ENCODE results near the gene NDUFAF8. TPM values are rescaled to one million over a fixed set of nuclear protein-coding genes. Genes with fewer than 3 reads are reported as not detected.
"Not testable (repeated sequence)": the region's sequence is repeated elsewhere in the genome, so short reads cannot be mapped to it uniquely, and the experiment has no call there.

The NDUFAF8 gene
- total RNA-seq, 4 donors from 2014 or later = 28.7 to 56.7 (median 37.5) TPM

- TF ChIP-seq CTCF (IDR thresholded peaks at IDR 0.05) = no peak
- peak; percentile 96 for DNase-seq (ENCODE audit: low spot score)
- ATAC-seq (ENCODE audit: low FRiP score) = peak; percentile 98
Measured at GRCh38 chr17:81222906-81223761, 16.0 kb upstream of the NDUFAF8 start, which contains the start of gene CEP131. Gene CEP131, minus strand, starts transcription at chr17:81222965. Its CDS starts 2,909 bp downstream, at chr17:81220056.

- DNase-seq (ENCODE audit: low spot score) (no peak), ATAC-seq (ENCODE audit: low FRiP score) (no peak)
- TF ChIP-seq CTCF (IDR thresholded peaks at IDR 0.05) = no peak
Measured at GRCh38 chr17:81223762-81224130, 15.4 kb upstream of the NDUFAF8 start.

- ATAC-seq (ENCODE audit: low FRiP score); DNase-seq (ENCODE audit: low spot score): not testable (repeated sequence)
Measured at GRCh38 chr17:81227630-81228029, 11.5 kb upstream of the NDUFAF8 start.

- no peak for TF ChIP-seq CTCF (IDR thresholded peaks at IDR 0.05)
- ATAC-seq (ENCODE audit: low FRiP score) (no peak), DNase-seq (ENCODE audit: low spot score) (no peak)
Measured at GRCh38 chr17:81228420-81228819, 10.7 kb upstream of the NDUFAF8 start.

- DNase-seq (ENCODE audit: low spot score) (no peak), ATAC-seq (ENCODE audit: low FRiP score) (no peak)
- TF ChIP-seq CTCF (IDR thresholded peaks at IDR 0.05) = no peak
Measured at GRCh38 chr17:81228834-81229665, 10.1 kb upstream of the NDUFAF8 start.

GRCh38 chr17:81229666-81229920 is 9.5 kb upstream of the NDUFAF8 start:
- DNase-seq (ENCODE audit: low spot score) = no peak
- no peak for TF ChIP-seq CTCF (IDR thresholded peaks at IDR 0.05)
- ATAC-seq (ENCODE audit: low FRiP score) = no peak

- DNase-seq (ENCODE audit: low spot score) (no peak), ATAC-seq (ENCODE audit: low FRiP score) (no peak)
- TF ChIP-seq CTCF (IDR thresholded peaks at IDR 0.05) = no peak
Measured at GRCh38 chr17:81230043-81230820, 8.9 kb upstream of the NDUFAF8 start.

Data from omental fat pad (tissue), 4 donors.